Limb (tissue), 2 donors: ENCODE results near the gene APBB1.

Source experiments
- DNase-seq, 2 donors: peaks; one replicate each; pipeline ENCODE4 v3.0.0-alpha.2; 2016; ENCODE audit errors: extremely low spot score in 2 of 2

Gene APBB1

DNA sequence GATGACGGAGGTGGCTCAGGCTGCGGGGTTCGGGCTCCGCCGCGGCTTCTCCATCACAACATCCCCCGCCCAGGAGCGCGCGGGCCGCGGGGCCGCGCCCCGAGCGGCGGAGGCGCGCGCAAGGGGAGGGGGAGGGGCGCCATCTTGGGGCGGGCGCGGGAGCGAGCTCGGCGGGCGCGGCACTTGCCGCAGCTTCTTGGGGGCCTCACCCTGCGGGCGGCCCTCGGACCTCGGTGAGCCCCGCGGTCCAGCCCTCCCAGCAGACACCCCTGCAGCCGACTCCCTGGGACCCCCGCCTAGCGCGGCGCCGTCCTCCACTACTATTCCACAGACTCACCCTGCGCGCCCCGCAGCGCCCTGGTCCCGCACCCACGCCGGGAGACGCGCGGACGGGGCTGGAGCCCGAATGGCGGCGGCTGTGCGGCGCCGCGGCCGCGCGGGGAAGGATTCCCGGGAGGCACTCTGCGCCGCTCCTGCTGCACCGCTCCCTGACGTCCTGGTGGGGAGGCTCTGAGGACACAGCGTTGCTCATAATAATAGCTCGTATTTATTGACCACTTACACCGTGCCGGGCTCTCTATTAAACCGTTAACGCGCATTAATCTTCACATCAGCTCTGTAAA, at the start of gene APBB1:
Gene APBB1, minus strand, starts transcription at position 86 of the 623 bp plus-strand sequence. CDS start 7,747 bp downstream, outside the sequence.
- DNase-seq = peak; percentile 64 to 92

DNA sequence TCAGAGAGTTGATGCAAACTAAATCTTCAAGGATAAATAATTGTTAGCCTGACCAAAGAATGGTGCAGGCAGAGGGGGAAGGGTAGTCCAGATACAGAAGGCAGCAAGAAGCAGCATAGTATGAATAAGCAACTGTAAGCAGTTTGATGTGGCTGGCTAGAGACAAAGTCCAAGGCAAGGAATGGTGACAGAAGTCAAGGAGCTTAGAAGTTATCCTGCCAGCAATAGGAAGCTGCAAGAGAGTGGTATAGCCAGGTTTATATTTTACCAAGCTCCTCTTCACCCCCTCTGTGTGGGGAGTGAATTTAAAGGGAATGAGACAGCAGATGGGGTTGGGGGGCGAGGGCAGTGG, 40.2 kb upstream of the APBB1 start:
- no peak for DNase-seq

DNA sequence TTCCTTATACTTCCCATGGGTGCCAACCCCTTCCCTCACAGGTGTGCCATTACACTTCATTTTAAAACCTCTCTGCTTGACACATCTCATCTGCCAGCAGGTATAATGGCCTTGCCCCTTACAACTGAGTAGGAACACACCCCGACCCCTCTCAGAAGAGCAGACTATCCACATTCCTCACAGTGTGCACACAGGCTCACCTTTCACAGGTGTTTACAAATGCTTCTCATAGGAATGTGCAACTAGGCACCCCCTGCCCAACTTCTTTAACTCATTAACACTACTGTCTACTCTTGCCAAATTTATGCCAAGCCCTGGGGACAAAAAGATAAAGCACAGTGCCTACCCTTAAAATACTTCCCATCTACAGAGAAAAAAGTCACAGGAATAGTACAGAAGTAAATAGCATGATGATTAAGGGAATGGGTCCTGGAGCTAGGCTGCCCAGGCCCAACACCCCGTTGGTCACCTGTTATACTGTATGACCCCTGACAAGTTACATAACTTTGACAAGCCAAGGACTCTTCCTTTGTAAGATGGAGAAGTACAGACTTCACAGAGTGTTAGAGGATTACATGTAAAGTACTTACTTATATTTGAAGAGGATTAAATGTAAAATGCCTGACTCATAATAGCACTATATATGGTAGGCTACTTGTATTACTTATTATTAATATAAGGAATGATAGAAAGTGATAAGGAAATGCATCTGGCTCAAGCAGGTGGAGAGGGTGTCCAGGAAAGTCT, 39.6 kb upstream of the APBB1 start:
- DNase-seq = no peak

DNA sequence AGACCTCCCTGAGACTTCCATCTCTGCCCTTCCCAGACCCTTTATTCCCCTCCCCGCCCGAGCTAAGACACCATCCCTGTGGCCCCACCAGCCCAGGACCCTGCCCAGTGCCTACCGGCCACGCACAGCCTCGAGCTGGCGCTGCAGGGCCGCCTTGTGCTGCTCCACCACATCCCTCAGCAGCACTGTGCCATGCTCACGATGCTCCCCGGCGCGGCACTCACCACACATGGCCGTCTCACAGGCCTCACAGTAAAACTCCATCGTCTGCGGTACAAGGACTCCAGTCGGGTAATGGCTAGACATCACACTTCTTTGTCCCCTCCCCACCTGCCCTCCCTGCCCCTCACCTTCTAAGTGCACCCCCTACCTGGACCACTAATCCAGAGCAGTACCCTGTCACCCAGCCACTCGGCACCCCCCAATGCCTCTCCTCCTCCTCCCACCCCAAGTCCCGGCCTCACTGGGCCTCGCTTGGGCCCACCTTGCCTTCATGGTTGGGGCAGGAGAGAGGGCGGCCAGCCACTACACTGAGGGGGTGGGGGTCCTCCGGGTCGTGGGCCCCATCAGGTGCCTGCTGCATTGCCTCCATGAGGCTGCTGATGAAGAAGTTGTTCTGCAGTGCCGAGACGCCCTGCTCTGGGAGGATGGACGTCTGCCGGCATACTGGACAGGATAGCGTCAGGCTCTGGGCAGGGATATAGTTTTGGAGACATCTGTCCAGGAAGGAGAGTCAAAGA, 38.9 kb upstream of the APBB1 start:
- DNase-seq = no peak

DNA sequence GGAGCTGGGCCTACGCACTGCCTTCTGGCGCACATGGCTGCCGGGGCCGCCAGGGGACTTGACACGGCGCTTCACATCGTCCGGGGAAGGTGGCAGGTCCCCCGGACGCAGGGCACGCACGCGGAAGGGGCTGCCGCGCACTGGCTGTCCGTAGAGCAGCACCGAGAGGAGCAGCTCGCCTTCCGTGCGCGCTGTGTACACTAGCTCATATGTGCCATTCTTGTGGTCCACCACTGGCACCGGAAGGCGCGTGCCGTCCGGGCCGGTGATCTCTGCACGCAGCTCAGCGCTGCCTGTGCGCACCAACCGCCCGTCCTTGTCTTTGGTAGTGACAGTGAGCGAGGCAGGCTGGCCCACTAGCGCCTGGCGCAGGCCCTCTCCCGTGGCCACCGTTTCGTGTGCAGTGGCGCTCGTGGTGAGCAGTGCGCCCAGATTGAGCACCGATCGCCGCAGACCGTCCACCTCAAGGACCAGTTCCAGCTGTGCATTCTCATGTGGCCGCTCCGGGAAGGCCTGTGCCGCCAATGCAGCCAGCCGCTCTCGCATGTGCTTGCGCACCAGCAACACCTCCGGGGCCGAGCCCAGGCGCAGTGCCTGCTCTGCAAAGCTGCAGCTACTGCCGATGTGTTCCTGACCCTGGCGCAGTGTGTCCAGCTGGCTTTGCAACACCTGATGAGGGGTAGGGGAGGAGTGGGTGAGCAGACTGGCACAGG, 37.6 kb upstream of the APBB1 start:
- no peak for DNase-seq

DNA sequence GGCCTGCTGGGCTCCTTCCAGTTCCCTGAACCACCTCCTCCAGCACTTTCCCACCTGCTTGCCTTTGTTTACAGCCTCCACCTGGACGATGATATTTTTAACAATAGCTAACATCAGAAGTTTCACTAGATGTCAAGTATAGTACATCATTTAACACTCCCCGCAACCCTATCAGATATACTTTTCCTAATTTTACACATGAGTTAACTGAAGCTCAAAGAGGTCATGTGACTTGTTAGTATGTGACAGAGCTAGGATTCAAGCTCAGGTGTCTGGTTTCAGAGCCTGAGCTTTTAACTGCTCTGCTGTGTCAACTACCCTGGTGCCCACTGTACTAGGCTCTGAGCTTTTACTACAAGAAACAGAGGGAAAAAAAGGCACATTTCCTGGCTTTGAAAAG, 36.2 kb upstream of the APBB1 start:
- no peak for DNase-seq

DNA sequence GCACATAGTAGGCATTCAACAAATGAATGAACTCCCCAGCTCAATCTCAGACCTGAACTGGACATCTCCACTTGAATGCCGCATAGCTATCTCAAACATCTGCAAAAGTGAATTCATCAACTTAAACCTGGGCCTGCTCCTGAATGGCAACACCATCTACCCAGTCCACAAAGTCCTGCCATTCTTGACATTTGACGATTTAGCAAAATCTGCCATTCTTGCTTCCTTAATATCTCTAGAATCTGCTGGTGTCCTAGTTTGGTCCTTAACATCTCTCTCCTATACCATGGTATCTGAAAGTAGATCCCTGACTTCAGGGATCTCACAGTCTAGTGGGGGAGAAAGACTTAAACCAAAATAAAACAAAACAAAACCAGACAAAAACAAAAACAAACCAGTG, 34.3 kb upstream of the APBB1 start:
- no peak for DNase-seq

DNA sequence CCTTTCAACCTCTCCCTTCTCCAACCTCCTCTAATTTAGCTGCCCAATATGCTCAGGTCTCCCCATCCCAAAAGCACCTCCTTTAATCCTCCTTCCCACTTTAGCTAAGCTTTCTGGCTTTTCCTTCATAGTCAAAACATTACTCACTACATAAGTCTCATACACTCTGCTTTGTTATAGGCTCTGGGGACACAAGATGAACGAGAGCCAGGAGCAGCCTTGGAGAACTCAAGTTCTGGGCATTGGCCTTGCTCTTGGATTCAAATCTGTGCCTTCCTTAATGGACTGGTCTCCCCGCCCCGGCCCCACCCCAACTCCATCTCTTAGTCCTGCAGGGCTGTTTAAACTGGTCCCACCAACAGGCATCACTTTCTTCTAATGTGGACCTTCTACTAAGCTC, 33.3 kb upstream of the APBB1 start:
- DNase-seq = no peak

DNA sequence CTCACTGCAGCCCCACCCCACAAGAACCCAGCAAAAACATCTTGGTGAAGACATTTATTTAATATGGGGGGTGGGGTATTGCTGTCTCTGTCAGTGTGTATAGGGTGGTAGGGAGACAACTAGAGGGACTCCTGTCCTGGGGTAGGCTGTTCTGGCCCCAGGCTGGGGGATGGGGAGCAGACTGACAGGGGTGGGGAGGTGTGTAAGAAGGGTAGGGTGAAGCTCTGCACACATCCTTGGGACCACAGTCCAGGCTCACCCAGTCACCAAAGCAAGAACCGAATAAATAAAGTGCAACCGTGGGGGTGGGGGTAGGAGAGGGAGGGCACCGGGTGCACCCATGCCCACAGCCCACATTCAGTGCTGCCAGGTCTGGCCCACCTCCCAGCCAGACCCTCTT, 29.7 kb upstream of the APBB1 start:
- no peak for DNase-seq

DNA sequence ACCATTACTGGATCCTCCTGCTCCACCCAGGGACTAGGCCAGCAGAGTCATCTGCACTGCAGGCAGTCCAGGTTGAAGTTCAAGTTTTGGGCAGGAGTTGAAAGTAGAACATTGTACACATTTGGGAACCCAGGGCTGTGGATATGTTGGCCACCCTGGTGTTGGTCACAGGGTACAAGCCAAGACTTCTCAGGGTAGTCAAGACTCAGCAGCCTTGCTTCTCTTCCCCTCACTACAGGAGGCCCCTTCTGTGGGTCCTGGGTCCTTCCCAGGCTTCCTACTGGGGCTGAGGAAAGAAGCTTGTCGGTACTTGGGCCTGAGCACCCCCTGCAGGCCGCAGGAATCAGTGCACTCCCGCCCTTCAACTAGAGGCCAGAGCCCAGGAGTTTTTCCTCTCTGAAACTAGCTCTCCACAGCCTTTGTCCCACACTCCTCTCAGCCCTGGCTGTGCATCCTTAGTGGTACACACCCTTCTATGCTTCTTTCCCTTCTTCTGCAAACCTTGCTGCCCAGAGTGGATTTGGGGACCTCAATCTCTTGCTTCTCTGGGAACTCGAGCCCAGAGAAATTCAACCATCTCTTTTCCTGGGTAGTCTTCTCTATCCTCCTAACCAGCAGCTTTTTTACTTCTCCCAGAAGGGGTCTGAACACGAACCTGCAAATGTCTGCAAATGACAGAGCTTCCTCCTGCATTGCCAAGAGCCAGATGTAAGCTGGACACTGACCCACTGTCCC, 24.5 kb upstream of the APBB1 start:
- peak; percentile 32 to 44 for DNase-seq

DNA sequence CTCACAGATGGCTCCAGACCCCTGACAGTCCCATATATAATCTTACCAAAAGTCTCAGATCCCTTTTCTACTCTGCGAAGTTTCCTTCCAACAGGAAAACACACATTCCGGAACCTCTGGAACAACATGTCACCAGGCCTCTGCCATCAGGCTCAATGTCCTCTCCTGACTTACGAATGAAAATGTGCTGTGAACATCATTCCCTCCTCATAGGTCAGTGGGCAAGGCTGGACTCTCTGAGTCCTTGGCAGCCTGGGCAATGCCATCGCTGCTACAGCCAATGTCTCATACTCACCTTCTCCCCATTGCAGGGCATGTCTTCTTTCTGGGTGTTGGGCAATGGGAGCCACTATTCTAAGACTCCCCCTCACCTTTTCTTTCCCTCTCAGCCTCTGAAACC, 23.5 kb upstream of the APBB1 start:
- DNase-seq = no peak

DNA sequence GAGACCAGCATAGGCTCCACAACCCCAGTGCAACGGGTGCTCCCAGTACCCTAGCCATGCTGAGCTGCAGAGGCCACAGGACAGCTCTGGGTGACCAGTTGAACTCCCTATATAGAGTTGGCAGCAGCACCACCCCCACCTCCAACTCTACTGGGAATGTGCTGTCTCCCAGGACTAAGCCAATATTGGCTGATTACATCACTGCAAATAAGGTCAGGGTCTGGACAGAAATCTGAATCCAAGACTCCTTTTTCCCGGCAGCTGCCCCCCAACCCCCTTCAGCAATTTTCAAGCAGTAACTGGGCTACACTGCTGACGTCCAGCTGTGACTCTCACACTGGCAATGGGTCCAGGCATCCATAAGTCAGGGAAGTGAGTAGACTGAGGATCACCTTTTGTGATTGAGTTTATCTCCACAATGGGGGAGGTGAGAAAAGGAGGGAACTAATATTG, 22.0 kb upstream of the APBB1 start, which contains the start of gene HPX:
Gene HPX, minus strand, starts transcription at position 82 of the 453 bp plus-strand sequence. Its CDS starts 24 bp downstream, at position 58.
- DNase-seq = no peak

DNA sequence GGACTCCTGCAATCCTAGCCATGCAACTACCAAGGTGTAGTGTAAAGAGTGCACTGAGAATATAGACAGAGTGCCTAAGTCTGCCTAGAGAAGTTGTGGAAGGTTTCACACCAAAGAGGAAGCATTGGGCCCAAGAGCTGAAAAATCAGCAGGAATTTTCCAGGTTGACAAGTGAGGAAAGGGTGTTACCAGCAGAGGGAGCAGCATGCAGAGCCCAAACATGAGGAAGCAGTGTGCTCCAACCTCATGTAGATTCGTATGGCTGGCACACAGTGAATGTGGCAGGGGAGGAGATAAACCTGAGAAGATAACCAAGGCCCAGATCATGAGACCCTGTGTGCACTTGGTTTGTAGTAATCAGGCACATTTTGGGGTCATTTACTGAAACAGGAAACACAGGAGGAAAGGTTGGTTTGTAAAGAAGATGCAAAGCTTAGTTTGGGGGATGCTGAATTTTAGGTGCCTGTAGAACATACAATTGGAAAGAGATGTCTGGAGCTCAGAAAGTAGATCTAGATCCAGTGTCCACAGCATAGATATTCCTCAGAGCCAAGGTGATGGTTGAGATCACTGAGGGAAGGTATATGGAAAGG, 20.2 kb upstream of the APBB1 start:
- peak; percentile 38 to 42 for DNase-seq

DNA sequence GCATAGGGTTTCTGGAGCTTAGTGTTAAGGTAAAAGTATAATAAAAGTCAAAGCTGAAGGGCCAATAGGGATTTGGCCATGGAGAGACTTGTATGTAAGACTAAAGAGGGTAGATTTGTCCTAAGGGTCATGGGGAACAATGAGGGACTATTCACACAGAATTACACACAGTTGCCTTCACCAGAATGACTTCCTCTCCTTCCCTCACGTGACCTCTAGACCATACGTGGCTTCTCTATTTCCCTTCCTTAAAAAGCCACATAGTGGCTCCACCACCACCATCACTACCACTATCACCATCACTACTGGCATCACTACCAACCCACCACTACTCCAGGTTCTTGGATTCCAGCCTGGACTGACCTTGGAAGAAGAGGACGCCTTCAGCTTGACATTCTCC, 19.1 kb upstream of the APBB1 start:
- DNase-seq = no peak

DNA sequence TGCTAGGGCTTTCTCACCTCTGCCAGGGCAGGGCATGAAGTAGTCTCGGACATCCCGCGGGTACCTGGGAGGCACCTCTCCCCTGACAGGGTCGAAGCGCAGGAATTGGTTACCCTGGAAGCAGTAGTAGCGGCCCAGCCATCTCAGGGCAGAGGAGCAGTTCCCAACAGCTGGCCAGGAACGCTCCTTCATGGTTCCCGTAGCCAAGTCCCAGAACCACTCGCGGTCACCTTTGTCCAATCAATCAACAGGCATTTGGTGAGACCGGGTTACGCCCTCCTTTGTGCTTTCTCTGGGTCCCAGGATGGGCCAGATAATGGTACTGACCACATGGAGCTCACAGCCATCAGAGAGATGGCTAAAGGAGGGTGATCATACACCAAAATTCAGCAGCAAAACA, 18.5 kb upstream of the APBB1 start:
- no peak for DNase-seq

DNA sequence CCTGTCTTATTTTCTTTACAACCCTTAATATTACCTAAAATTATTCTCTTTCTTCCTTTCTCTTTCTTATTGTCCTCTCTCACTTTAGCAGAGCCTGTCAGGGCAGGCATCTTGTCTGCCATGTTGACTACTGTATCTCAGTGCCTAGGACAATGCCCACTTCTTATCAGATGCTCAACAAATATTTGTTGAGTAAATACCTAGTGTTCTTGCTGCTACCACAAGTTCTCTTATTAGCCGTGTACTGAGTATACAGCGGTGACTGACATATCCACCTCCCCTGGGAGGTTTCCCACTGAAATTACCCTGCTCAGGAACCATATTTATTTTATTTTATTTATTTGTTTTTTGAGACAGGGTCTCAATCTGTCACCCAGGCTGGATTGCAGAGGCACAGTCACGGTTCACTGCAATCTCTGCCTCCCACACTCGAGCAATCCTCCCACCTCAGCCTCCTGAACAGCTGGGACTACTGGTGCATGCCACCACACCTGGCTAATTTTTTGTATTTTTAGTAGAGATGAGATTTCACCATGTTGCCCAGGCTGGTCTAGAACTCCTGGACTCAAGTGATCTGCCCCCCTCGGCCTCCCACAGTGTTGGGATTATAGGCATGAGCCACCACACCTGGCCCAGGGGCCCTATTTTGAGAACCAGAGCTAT, 15.2 kb upstream of the APBB1 start:
- DNase-seq = no peak

DNA sequence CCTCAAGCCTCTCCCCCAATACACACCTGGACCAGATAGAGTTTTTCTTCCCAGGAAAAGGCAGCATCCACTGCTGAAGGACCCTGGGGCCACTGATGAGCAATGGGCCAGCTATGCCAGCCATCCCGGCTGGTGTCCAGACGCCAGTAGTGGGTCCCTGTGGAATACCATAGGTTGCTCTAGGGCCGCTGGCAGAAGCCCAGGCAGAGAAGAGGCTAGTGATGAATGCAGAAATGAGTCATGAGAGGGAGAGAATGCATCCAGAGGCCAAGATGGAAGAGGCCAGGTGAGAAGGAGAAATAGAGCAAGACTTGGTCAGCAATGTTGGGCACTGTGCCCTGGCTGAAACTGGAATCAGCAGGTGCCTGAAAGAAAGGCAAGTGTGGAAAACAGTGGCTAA, 13.0 kb upstream of the APBB1 start:
- DNase-seq = no peak

DNA sequence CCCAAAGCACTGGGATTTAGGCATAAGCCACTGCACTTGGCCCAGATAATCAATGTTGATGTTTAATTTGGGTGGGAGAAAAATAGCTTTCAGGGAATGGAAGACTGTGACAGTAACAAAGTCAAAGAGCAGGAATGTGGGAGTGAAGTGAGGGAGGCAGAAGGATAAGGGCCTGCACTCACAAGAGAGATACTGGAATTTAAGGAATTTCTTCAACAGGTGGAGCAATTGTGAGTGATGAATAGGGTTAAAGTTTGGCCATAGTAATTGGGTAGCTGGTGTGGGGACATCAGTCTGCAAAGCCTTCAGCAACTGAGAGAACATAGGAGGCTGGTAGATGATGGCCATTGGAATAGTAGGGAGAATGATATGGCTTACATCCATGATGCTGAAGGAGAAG, 8.6 kb upstream of the APBB1 start:
- DNase-seq = no peak

DNA sequence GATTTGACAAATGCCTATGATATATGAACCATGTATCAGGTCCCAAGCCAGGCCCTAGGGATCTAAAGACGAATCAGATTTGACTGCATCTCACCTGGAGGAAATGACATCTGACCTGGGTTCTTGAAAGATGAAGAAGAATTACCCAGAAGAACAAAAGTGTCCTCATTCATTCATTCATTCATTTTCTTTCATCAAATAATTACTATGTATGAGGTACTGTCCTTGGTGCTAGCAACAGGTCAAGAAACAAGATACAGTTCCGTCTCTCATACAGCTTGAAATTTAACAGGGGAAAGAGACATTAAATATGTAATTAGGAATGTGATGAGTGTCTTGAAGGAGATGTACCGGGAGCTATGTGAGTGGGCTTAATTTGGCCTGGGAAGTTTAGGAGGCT, 1.8 kb upstream of the APBB1 start:
- no peak for DNase-seq

DNA sequence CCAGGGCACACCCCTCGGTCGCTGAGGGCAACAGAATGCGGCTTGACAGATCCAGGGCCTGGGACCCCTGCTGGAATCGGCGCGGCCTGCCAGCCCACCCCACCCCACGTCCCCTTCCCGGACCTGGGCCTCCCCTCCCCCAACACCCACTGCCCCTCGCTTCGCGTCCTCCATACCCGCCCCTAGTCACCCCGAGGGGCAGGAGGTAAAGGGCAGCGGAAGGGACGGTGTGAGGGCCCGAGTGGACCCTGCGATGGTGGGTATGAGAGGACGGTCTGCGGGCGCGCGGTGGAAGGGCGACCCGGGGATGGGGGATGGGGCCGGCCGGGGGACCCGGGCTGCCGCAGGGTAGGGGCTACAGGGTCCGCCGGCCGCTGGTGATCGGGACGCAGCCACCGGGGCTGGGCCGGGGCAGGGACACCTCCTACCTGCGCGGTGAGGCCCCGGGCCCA, 311 bp downstream of the APBB1 start:
- no peak for DNase-seq
